ENCODE data around the gene TFF1.

- TF ChIP-seq CTCF (conservative IDR thresholded peaks at IDR 0.05) (no peak), EZH2 (IDR thresholded peaks at IDR 0.05; ENCODE audit: low read depth) (no peak)
These were observed 46.3 kb downstream of the TFF1 start for GRCh38 chr21:42319851-42320572.
